ENCODE results near the gene KCNF1.
A peak's percentile ranks its signal among the peaks of the same experiment; 100 is the strongest.

Gene KCNF1

DNA sequence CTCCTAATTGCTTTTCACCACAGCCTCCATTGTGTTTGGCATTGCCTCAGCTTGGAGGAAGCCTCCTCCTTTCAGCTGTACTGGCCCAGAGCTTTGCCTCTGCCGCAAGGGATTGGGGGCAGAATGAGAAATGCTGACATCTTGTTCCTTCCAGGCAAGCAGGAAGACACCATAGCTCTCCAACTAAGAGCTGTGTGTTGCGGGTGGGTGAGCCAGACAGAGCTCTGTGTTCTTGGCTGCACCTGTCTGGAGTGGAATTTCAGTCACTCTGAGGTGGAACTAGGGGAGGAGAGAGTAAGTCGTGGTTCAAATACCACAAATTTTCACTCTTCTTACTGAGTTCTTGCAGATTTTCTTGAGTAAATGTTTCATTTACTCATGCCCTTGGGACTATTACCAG is 36.6 kb upstream of the KCNF1 start:
- TF ChIP-seq CTCF (IDR thresholded peaks at IDR 0.05; ENCODE audit: low read depth, low read length), result no peak
- H3K4me3 ChIP-seq (ENCODE audit: low read depth, low read length), result no peak overlapping the region

DNA sequence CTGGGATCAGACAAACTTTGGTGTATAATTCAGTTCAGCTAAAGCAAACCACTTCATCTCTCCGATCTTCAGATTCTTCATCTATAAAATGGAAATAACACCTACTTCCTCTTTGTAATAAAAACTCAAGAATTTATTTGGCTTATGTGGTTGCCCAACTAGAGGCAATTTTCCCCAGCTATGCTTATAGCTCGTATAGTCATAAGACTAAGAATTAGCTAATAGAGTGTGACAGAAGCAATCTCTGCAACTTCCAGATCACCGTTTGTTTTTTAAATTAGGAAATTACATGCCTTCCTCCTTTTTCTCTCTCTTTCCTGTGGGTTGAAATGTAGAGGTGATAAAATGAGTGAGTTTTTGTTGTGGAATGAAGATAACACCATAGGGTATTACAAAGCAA is 35.3 kb upstream of the KCNF1 start:
- no peak overlapping the region for H3K4me3 ChIP-seq (ENCODE audit: low read depth, low read length)
- no peak for TF ChIP-seq CTCF (IDR thresholded peaks at IDR 0.05; ENCODE audit: low read depth, low read length)

GRCh38 chr2:10876963-10877362 is 34.8 kb upstream of the KCNF1 start:
- H3K4me3 ChIP-seq (ENCODE audit: low read depth, low read length), result no peak overlapping the region
- TF ChIP-seq CTCF (IDR thresholded peaks at IDR 0.05; ENCODE audit: low read depth, low read length), result no peak

- TF ChIP-seq CTCF (IDR thresholded peaks at IDR 0.05; ENCODE audit: low read depth, low read length), result no peak
Observed at GRCh38 chr2:10877651-10878111, 34.1 kb upstream of the KCNF1 start.

DNA sequence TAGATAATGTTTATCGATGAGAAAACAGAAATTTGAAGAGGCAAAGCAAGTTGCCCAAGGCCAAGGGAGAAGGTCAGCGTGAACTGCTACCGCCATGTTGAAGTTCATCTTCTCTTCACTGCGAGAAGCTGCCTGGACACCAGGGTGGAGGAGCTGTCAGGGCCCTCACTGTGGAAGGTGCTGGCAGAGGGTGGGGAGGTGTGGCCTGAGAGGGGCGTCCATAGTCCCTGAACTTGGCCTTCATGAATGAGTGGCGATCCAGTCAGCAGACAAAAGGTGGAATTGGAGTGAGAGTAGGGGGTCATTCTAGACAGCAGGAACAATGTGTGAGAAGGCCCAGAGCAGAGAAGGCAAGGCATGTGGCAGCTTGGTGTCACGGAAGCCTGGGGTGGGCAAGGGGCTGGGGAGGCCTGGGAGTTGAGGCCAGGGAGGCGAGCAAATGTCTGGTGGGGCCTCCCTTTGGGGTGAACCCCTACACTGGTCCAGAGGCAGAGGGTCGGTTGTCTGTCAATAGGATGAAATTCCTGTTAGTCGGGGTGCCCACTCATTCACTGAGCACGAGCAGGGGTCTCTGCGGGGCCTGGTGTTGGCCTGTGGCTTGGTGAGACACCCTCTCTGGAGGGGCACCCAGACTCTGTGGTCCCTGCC is 33.3 kb upstream of the KCNF1 start:
- H3K4me3 ChIP-seq (ENCODE audit: low read depth, low read length), result no peak overlapping the region
- no peak for TF ChIP-seq CTCF (IDR thresholded peaks at IDR 0.05; ENCODE audit: low read depth, low read length)

More at GRCh38 chr2:10877651-10878111, 34.1 kb upstream of the KCNF1 start:
- H3K4me3 ChIP-seq (ENCODE audit: low read depth, low read length), result 0 out of 2 replicates have a peak overlapping the region, but pooled peaks have one; percentile 21

GRCh38 chr2:10879159-10879558 is 32.6 kb upstream of the KCNF1 start:
- TF ChIP-seq CTCF (IDR thresholded peaks at IDR 0.05; ENCODE audit: low read depth, low read length), result no peak
- no peak overlapping the region for H3K4me3 ChIP-seq (ENCODE audit: low read depth, low read length)

- H3K4me3 ChIP-seq (ENCODE audit: low read depth, low read length), result no peak overlapping the region
- no peak for TF ChIP-seq CTCF (IDR thresholded peaks at IDR 0.05; ENCODE audit: low read depth, low read length)
Observed at GRCh38 chr2:10879624-10880585, 31.8 kb upstream of the KCNF1 start.
